ENCODE measurements around the gene LRRC17. TPM values are rescaled to one million over a fixed set of nuclear protein-coding genes. Genes with fewer than 3 reads are reported as not detected.

Gene LRRC17
- total RNA-seq, 2 donors from 2014 or later, result 1.8 to 9.9 TPM

GRCh38 chr7:102873470-102874165 lies 39.2 kb upstream of the LRRC17 start:
- H3K27ac ChIP-seq, result no peak overlapping the region
- TF ChIP-seq, protein P1, sequence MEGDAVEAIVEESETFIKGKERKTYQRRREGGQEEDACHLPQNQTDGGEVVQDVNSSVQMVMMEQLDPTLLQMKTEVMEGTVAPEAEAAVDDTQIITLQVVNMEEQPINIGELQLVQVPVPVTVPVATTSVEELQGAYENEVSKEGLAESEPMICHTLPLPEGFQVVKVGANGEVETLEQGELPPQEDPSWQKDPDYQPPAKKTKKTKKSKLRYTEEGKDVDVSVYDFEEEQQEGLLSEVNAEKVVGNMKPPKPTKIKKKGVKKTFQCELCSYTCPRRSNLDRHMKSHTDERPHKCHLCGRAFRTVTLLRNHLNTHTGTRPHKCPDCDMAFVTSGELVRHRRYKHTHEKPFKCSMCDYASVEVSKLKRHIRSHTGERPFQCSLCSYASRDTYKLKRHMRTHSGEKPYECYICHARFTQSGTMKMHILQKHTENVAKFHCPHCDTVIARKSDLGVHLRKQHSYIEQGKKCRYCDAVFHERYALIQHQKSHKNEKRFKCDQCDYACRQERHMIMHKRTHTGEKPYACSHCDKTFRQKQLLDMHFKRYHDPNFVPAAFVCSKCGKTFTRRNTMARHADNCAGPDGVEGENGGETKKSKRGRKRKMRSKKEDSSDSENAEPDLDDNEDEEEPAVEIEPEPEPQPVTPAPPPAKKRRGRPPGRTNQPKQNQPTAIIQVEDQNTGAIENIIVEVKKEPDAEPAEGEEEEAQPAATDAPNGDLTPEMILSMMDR (IDR thresholded peaks at IDR 0.05), result no peak
- H3K27me3 ChIP-seq, result no peaks in the 10 kb centered on the region
- H3K36me3 ChIP-seq, result no peaks in the 10 kb centered on the region
- no peaks in the 10 kb centered on the region for H3K4me1 ChIP-seq
- H3K4me3 ChIP-seq, result no peak overlapping the region
- H3K9me3 ChIP-seq, result no peaks in the 10 kb centered on the region
- no peak for DNase-seq (ENCODE audit: low spot score)

DNA sequence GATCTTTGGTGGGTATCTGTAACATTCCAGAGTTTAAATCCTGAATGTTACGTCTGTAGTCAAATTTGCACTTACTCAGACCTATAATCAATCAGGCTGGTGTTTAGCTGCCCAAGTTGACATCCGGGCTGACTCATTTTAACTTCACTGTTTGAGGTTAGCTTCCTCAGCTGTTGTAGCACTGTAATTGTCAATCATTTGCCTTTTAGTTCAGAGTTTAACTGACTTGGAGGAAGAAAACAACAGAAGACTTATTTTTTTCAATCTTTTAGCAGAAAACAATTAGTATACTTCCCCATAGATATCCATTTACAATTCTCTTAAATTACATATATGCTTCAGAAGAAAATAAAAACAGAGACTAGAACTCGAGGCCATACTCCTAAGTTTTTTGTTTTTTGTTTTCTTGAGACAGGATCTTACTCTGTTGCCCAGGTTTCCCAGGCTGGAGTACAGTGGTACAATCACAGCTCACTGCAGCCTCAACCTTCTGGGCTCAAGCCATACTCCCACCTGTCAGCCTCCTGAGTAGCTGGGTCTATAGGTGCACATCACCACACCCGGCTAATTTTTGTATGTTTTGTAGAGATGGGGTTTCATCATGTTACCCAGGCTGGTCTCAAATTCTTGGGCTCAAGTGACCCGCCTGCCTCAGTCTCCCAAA lies 38.5 kb upstream of the LRRC17 start:
- TF ChIP-seq, protein P1 (IDR thresholded peaks at IDR 0.05), result no peak
- DNase-seq (ENCODE audit: low spot score), result no peak

GRCh38 chr7:102874966-102875365 lies 37.8 kb upstream of the LRRC17 start:
- no peak for DNase-seq (ENCODE audit: low spot score)
- Histone ChIP-seq H3K36me3 (no peaks in the 10 kb centered on the region), H3K27me3 (no peaks in the 10 kb centered on the region), H3K4me3 (no peak overlapping the region), H3K4me1 (no peaks in the 10 kb centered on the region), H3K27ac (no peak overlapping the region), H3K9me3 (no peaks in the 10 kb centered on the region)
- TF ChIP-seq, protein P1 (IDR thresholded peaks at IDR 0.05), result no peak

More for the DNA sequence above, 38.5 kb upstream of the LRRC17 start:
- H3K36me3 ChIP-seq, result no peaks in the 10 kb centered on the region
- H3K9me3 ChIP-seq, result no peaks in the 10 kb centered on the region
- no peaks in the 10 kb centered on the region for H3K27me3 ChIP-seq
- no peaks in the 10 kb centered on the region for H3K4me1 ChIP-seq
- H3K4me3 ChIP-seq, result no peak overlapping the region
- no peak overlapping the region for H3K27ac ChIP-seq

DNA sequence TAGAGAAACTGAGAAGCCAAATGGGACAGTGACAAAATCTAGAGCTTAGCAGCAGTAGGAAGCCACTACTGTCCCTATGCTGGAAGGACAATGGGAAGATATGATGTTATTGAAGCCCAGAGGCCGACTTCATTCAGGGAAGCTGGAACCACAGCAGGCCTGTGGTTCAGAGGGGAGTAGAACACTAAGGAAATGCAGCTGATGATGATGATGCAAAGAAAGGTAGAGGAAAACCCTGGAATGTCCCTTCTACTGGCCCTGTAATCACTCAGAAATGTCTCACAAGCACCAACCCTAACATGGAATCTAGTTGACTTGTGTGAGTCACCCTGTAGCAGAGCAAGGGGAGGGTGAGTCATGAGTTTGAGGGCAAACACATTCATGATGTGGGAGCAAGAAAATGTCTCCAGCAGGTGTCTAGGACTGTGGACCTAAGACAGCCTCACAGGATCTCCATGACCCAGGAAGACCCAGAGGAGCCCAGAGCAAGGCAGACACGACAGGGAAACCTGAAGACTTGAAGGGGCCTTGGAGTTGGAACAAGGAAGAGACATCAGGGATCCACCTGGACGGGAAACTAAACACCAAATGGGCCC lies 37.0 kb upstream of the LRRC17 start:
- no peak for DNase-seq (ENCODE audit: low spot score)
- no peaks in the 10 kb centered on the region for H3K36me3 ChIP-seq
- no peak overlapping the region for H3K4me3 ChIP-seq
- H3K4me1 ChIP-seq, result no peaks in the 10 kb centered on the region
- TF ChIP-seq, protein P1 (IDR thresholded peaks at IDR 0.05), result no peak
- H3K27ac ChIP-seq, result no peak overlapping the region
- no peaks in the 10 kb centered on the region for H3K27me3 ChIP-seq
- no peaks in the 10 kb centered on the region for H3K9me3 ChIP-seq

DNA sequence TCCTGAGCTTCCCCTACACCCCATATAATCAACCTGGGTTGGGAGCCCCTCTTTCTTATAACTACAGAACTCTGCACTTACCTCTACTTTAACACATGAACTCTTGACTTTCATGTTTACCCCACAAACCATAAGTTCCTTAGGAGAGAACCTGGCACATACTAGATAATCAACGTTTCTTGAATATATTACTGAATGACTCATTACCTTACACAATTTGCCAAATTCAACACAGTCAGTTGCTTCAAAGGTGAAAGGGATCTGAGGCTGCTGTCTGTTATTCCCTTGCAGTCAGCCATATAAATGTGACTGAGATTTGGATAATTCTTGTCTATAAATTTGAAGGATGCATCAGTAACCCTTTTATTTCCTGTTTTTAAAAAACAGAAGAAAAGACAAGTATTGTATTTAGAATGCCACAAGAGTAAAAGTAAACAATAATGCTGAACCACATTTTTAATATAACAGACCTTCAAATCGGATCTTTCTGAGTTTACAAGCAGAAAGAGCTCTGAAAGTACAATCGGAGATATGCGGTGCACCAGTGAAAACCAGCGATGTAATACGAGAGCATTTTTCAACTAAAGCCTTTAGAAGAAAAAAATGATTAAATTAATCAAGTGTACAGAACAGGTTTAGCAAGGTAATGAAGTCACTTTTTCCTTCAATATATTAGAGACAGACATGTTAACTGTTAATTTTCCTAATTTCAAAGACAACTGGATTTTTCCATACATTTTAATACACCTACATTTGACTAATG lies 29.5 kb upstream of the LRRC17 start:
- no peak overlapping the region for H3K4me3 ChIP-seq
- TF ChIP-seq, protein P1 (IDR thresholded peaks at IDR 0.05), result no peak
- H3K27me3 ChIP-seq, result no peaks in the 10 kb centered on the region
- H3K9me3 ChIP-seq, result no peaks in the 10 kb centered on the region
- H3K27ac ChIP-seq, result no peak overlapping the region
- DNase-seq (ENCODE audit: low spot score), result no peak
- no peaks in the 10 kb centered on the region for H3K36me3 ChIP-seq
- H3K4me1 ChIP-seq, result no peaks in the 10 kb centered on the region
